ENCODE measurements around the gene LGMN. TPM values are rescaled to one million over a fixed set of nuclear protein-coding genes. Genes with fewer than 3 reads are reported as not detected.

The LGMN gene
- total RNA-seq, 2 donors from 2014 or later = 83.6 to 167 TPM

DNA sequence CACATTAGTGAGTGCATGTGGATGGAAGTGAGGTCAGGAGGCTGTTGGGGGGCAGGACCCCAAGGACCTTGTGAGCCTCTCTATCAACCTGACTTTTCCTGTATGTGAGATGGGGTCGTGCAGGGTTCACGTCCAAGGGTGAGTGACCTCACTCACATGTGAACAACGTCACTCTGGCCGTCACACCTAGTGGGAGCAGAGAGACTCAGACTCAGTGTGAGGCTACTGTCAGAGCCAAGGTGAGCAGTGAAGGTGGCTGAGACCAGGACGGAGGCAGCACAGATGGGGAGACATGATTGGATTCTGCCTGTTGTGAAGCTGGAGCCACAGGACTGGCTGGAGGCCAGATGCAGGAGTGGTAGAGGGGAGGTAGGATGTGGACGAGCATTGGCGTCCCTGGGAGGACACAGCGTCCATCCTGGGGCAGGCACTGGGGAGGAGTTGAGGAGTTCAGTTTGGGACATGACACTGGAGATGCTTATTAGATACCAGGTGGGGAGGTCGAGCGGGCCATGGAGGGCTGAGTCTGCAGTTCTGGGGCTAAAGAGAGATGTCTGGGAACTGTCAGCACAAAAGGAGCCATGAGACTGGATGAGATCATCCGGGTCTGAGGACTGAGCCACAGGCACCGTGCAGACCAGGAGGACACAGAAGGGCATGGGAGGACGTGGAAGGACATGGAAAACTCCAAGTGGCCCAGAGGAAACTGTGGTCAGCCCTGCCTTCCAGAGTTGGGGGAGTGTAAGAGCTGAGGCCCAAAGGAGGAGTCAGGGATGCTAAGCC lies 92.8 kb downstream of the LGMN start:
- H3K9me3 ChIP-seq = no peaks in the 10 kb centered on the region
- no peak for TF ChIP-seq CTCF (IDR thresholded peaks at IDR 0.05)
- peak overlapping the region in 1 of 2 donors; percentile 52 for H3K27ac ChIP-seq
- ATAC-seq (ENCODE audit: insufficient number of reproducible peaks, low FRiP score, low read depth) (no peak), DNase-seq (ENCODE audit: low spot score) (no peak)
- no peaks in the 10 kb centered on the region for H3K27me3 ChIP-seq (replicated peaks; ENCODE audit: insufficient read depth)
- H3K4me1 ChIP-seq (ENCODE audit: control insufficient read depth in 1 of 2, low read depth in 2 of 2) = peaks cover 3 to 23% of the 10 kb centered on the region in 2 donors
- H3K36me3 ChIP-seq = peaks cover 24% of the 10 kb centered on the region
- H3K4me3 ChIP-seq = peak overlapping the region; percentile 32

- H3K4me3 ChIP-seq = peak overlapping the region; percentile 40
- no peak for TF ChIP-seq CTCF (IDR thresholded peaks at IDR 0.05)
- no peaks in the 10 kb centered on the region for H3K27me3 ChIP-seq (replicated peaks; ENCODE audit: insufficient read depth)
- DNase-seq (ENCODE audit: low spot score) (no peak), ATAC-seq (ENCODE audit: insufficient number of reproducible peaks, low FRiP score, low read depth) (no peak)
- peaks cover 5 to 32% of the 10 kb centered on the region in 2 donors for H3K4me1 ChIP-seq (ENCODE audit: control insufficient read depth in 1 of 2, low read depth in 2 of 2)
- H3K9me3 ChIP-seq = no peaks in the 10 kb centered on the region
- peak overlapping the region in 1 of 2 donors; percentile 7 for H3K27ac ChIP-seq
- peaks cover 21% of the 10 kb centered on the region for H3K36me3 ChIP-seq
These were observed 94.1 kb downstream of the LGMN start for GRCh38 chr14:92654239-92654901.

Other genes starting within 250 kb of the LGMN start
- gene RIN3, start 234.8 kb downstream of the LGMN start, total RNA-seq = 10 to 100 TPM; 47.4 to 54.2 TPM
- 10 to 100 TPM; 29.5 to 41.9 TPM for gene GOLGA5, start 45.7 kb upstream of the LGMN start, total RNA-seq
- not detected for gene CHGA, start 174.5 kb upstream of the LGMN start, total RNA-seq

Data from thoracic aorta (tissue), 2 donors.